LHCN-M2 (cell line): ENCODE data around the gene CCM2. TPM values are rescaled to one million over a fixed set of nuclear protein-coding genes. Genes with fewer than 3 reads are reported as not detected.
"Not testable (repeated sequence)": the region's sequence is repeated elsewhere in the genome, so short reads cannot be mapped to it uniquely, and the experiment has no call there.

ENCODE experiments used
- DNase-seq: peaks from one replicate; pipeline ENCODE4 v3.0.0-alpha.2; 2012; ENCODE audit warnings: low read depth
- total RNA-seq: library from RNA; depleted of rRNA; stranded (reverse); fragments of >200 nt; gene quantifications from 2 replicates; pipeline ENCODE4 v1.2.3, GENCODE V29; 2014

The CCM2 gene
- total RNA-seq, 1 experiment from 2014 or later = 126 TPM

GRCh38 chr7:45033261-45033930 lies 33.4 kb downstream of the CCM2 start:
- DNase-seq = peak; percentile 59

- no peak for DNase-seq
Observed at GRCh38 chr7:45033931-45034290, 33.9 kb downstream of the CCM2 start.

GRCh38 chr7:45034710-45035109 lies 34.7 kb downstream of the CCM2 start:
- not testable (repeated sequence) for DNase-seq

GRCh38 chr7:45035371-45035770 lies 35.4 kb downstream of the CCM2 start:
- DNase-seq = no peak

GRCh38 chr7:45035893-45036292 lies 35.9 kb downstream of the CCM2 start:
- DNase-seq = no peak

GRCh38 chr7:45036317-45036716 lies 36.3 kb downstream of the CCM2 start:
- DNase-seq = no peak

- DNase-seq = no peak
Observed at GRCh38 chr7:45036796-45037195, 36.8 kb downstream of the CCM2 start.

- DNase-seq = no peak
Observed at GRCh38 chr7:45037876-45038275, 37.9 kb downstream of the CCM2 start.

- DNase-seq = no peak
Observed at GRCh38 chr7:45039106-45039505, 39.1 kb downstream of the CCM2 start.

- DNase-seq = no peak
Observed at GRCh38 chr7:45044338-45044737, 44.3 kb downstream of the CCM2 start.

GRCh38 chr7:45048748-45049147 lies 48.7 kb downstream of the CCM2 start:
- DNase-seq = no peak

GRCh38 chr7:45050198-45050597 lies 50.2 kb downstream of the CCM2 start:
- no peak for DNase-seq

GRCh38 chr7:45052011-45052410 lies 52.0 kb downstream of the CCM2 start:
- peak; percentile 30 for DNase-seq

- no peak for DNase-seq
Observed at GRCh38 chr7:45053401-45053800, 53.4 kb downstream of the CCM2 start.

- no peak for DNase-seq
Observed at GRCh38 chr7:45053941-45054340, 53.9 kb downstream of the CCM2 start.

- no peak for DNase-seq
Observed at GRCh38 chr7:45054442-45054841, 54.4 kb downstream of the CCM2 start.

GRCh38 chr7:45055016-45055415 lies 55.0 kb downstream of the CCM2 start:
- peak; percentile 49 for DNase-seq

- DNase-seq = no peak
Observed at GRCh38 chr7:45055594-45056219, 55.7 kb downstream of the CCM2 start.

- DNase-seq = no peak
Observed at GRCh38 chr7:45057878-45058277, 57.9 kb downstream of the CCM2 start.

- DNase-seq = no peak
Observed at GRCh38 chr7:45060295-45060694, 60.3 kb downstream of the CCM2 start.

- DNase-seq = no peak
Observed at GRCh38 chr7:45061352-45061751, 61.4 kb downstream of the CCM2 start.

- DNase-seq = no peak
Observed at GRCh38 chr7:45061806-45062425, 61.9 kb downstream of the CCM2 start.

GRCh38 chr7:45064047-45064725 lies 64.2 kb downstream of the CCM2 start:
- DNase-seq = no peak
